HL-60/S4 treated with retinoic acid at 250 ng/mL for 4 days and 3 days (cell line): ENCODE results near the gene ADCY4.

Source experiments
- in situ Hi-C: fragments of 300-500 bp; cut with MboI; formaldehyde crosslinking; loops from 2 replicates; pipeline ENCODE4 v1.7.0; 2022; ENCODE audit warnings: low sequenced_read_pairs

Gene ADCY4

GRCh38 chr14:24317141-24317928 lies 17.5 kb downstream of the ADCY4 start:
- in situ Hi-C loops: no loop called here

GRCh38 chr14:24316597-24316950 lies 18.3 kb downstream of the ADCY4 start:
- in situ Hi-C loops: no loop called here

- in situ Hi-C loops: no loop called here
Measured at GRCh38 chr14:24315807-24316596, 18.9 kb downstream of the ADCY4 start.

GRCh38 chr14:24315243-24315806 lies 19.5 kb downstream of the ADCY4 start:
- in situ Hi-C loops: no loop called here

GRCh38 chr14:24314377-24315193 lies 20.3 kb downstream of the ADCY4 start:
- in situ Hi-C loops: no loop called here

GRCh38 chr14:24313913-24314312 lies 21.0 kb downstream of the ADCY4 start:
- in situ Hi-C loops: no loop called here

- in situ Hi-C loops: no loop called here
Measured at GRCh38 chr14:24312736-24313507, 21.9 kb downstream of the ADCY4 start.

GRCh38 chr14:24311837-24312615 lies 22.8 kb downstream of the ADCY4 start:
- in situ Hi-C loops: no loop called here

GRCh38 chr14:24310646-24311604 lies 23.9 kb downstream of the ADCY4 start, which contains the start of gene LTB4R:
Gene LTB4R (plus strand): TSS chr14:24311502. CDS start chr14:24315652, 4,150 bp downstream.
- in situ Hi-C loops: no loop called here

GRCh38 chr14:24310265-24310645 lies 24.6 kb downstream of the ADCY4 start:
- in situ Hi-C loops: no loop called here

- in situ Hi-C loops: no loop called here
Measured at GRCh38 chr14:24309538-24310264, 25.2 kb downstream of the ADCY4 start, which contains the start of gene LTB4R2. Gene LTB4R2 (plus strand): TSS chr14:24310140. CDS start chr14:24310665, 525 bp downstream.

GRCh38 chr14:24308342-24309124 lies 26.3 kb downstream of the ADCY4 start:
- in situ Hi-C loops: no loop called here

GRCh38 chr14:24307575-24308341 lies 27.1 kb downstream of the ADCY4 start, which contains the start of gene CIDEB:
Gene CIDEB (minus strand): TSS chr14:24307977. CDS start chr14:24307858, 119 bp downstream.
- in situ Hi-C loops: no loop called here

- in situ Hi-C loops: no loop called here
Measured at GRCh38 chr14:24307156-24307574, 27.7 kb downstream of the ADCY4 start.

- in situ Hi-C loops: no loop called here
Measured at GRCh38 chr14:24304019-24304387, 30.9 kb downstream of the ADCY4 start.
